ENCODE measurements around the gene OMP.
A peak's percentile ranks its signal among the peaks of the same experiment; 100 is the strongest.
"Not testable (repeated sequence)": the region's sequence is repeated elsewhere in the genome, so short reads cannot be mapped to it uniquely, and the experiment has no call there.

Gene OMP

DNA sequence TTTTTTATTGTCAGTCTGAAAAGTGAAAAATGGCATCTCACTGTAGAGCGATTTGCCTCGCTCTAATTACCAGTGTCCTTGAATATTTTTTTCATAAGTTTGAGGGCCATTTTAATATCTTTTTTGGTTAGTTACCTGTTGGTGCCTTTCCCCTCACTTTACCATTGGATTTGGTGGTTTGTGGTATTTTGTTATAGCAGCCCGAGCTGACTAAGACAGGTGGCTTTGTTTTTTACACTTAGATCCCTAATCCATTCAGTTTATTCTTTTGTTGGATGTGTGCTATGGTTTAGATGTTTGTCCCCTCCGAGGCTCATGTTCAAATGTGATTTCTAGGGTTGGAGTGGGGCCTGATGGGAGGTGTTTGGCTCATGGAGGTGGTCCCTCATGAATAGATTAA lies 42.4 kb upstream of the OMP start:
- no peak for DNase-seq

GRCh38 chr11:77061258-77061657 lies 41.4 kb upstream of the OMP start:
- not testable (repeated sequence) for H3K4me1 ChIP-seq (ENCODE audit: control insufficient read depth, insufficient read depth, low read length, poor library complexity, severe bottlenecking); DNase-seq; H3K36me3 ChIP-seq (ENCODE audit: control insufficient read depth, insufficient read depth, low read length); H3K27ac ChIP-seq (ENCODE audit: insufficient read depth, low read length, poor library complexity, severe bottlenecking); H3K27me3 ChIP-seq (replicated peaks; ENCODE audit: control insufficient read depth, insufficient read depth, low read length, poor library complexity, severe bottlenecking); H3K4me3 ChIP-seq (ENCODE audit: insufficient read depth, low read depth, low read length, poor library complexity, severe bottlenecking); H3K9me3 ChIP-seq (ENCODE audit: control insufficient read depth, low read length)

More for the DNA sequence above, 42.4 kb upstream of the OMP start:
- Histone ChIP-seq H3K9me3 (ENCODE audit: control insufficient read depth, low read length) (peaks cover 5% of the 10 kb centered on the region), H3K4me3 (ENCODE audit: insufficient read depth, low read depth, low read length, poor library complexity, severe bottlenecking) (no peak overlapping the region), H3K4me1 (ENCODE audit: control insufficient read depth, insufficient read depth, low read length, poor library complexity, severe bottlenecking) (no peaks in the 10 kb centered on the region), H3K36me3 (ENCODE audit: control insufficient read depth, insufficient read depth, low read length) (no peaks in the 10 kb centered on the region), H3K27me3 (replicated peaks; ENCODE audit: control insufficient read depth, insufficient read depth, low read length, poor library complexity, severe bottlenecking) (no peaks in the 10 kb centered on the region), H3K27ac (ENCODE audit: insufficient read depth, low read length, poor library complexity, severe bottlenecking) (no peak overlapping the region)

GRCh38 chr11:77062924-77063323 lies 39.7 kb upstream of the OMP start:
- H3K27me3 ChIP-seq (replicated peaks; ENCODE audit: control insufficient read depth, insufficient read depth, low read length, poor library complexity, severe bottlenecking), result no peaks in the 10 kb centered on the region
- H3K36me3 ChIP-seq (ENCODE audit: control insufficient read depth, insufficient read depth, low read length), result no peaks in the 10 kb centered on the region
- no peak overlapping the region for H3K27ac ChIP-seq (ENCODE audit: insufficient read depth, low read length, poor library complexity, severe bottlenecking)
- peaks cover 10% of the 10 kb centered on the region for H3K4me1 ChIP-seq (ENCODE audit: control insufficient read depth, insufficient read depth, low read length, poor library complexity, severe bottlenecking)
- no peak overlapping the region for H3K4me3 ChIP-seq (ENCODE audit: insufficient read depth, low read depth, low read length, poor library complexity, severe bottlenecking)
- H3K9me3 ChIP-seq (ENCODE audit: control insufficient read depth, low read length), result no peaks in the 10 kb centered on the region
- DNase-seq, result no peak

DNA sequence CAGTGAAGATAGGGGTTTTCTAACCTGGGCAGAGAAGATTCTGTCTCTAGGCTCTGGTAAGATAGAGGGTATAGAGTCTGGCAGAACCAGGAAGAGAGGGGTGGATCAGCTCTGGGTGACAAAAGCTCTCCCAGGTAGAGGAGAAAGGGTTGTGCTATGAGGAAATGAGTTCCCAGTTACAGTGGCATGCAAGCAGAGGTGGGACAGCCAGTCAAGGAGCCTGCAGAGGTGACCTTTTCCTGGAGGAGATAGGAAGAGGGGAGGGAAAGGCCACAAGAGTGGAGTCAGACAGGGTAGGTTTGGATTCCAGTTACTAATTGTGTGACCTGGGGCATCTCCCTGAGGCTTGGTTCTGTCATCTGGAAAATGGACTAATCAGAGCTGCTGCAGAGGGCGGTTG lies 39.2 kb upstream of the OMP start:
- peaks cover 10% of the 10 kb centered on the region for H3K4me1 ChIP-seq (ENCODE audit: control insufficient read depth, insufficient read depth, low read length, poor library complexity, severe bottlenecking)

GRCh38 chr11:77063861-77064260 lies 38.8 kb upstream of the OMP start:
- H3K9me3 ChIP-seq (ENCODE audit: control insufficient read depth, low read length), result no peaks in the 10 kb centered on the region
- H3K27ac ChIP-seq (ENCODE audit: insufficient read depth, low read length, poor library complexity, severe bottlenecking), result no peak overlapping the region
- no peak for DNase-seq
- H3K4me3 ChIP-seq (ENCODE audit: insufficient read depth, low read depth, low read length, poor library complexity, severe bottlenecking), result no peak overlapping the region
- no peaks in the 10 kb centered on the region for H3K27me3 ChIP-seq (replicated peaks; ENCODE audit: control insufficient read depth, insufficient read depth, low read length, poor library complexity, severe bottlenecking)
- peaks cover 10% of the 10 kb centered on the region for H3K4me1 ChIP-seq (ENCODE audit: control insufficient read depth, insufficient read depth, low read length, poor library complexity, severe bottlenecking)
- no peaks in the 10 kb centered on the region for H3K36me3 ChIP-seq (ENCODE audit: control insufficient read depth, insufficient read depth, low read length)

More for the DNA sequence above, 39.2 kb upstream of the OMP start:
- no peaks in the 10 kb centered on the region for H3K27me3 ChIP-seq (replicated peaks; ENCODE audit: control insufficient read depth, insufficient read depth, low read length, poor library complexity, severe bottlenecking)
- H3K36me3 ChIP-seq (ENCODE audit: control insufficient read depth, insufficient read depth, low read length), result no peaks in the 10 kb centered on the region
- DNase-seq, result no peak
- H3K4me3 ChIP-seq (ENCODE audit: insufficient read depth, low read depth, low read length, poor library complexity, severe bottlenecking), result no peak overlapping the region
- no peaks in the 10 kb centered on the region for H3K9me3 ChIP-seq (ENCODE audit: control insufficient read depth, low read length)
- H3K27ac ChIP-seq (ENCODE audit: insufficient read depth, low read length, poor library complexity, severe bottlenecking), result no peak overlapping the region

DNA sequence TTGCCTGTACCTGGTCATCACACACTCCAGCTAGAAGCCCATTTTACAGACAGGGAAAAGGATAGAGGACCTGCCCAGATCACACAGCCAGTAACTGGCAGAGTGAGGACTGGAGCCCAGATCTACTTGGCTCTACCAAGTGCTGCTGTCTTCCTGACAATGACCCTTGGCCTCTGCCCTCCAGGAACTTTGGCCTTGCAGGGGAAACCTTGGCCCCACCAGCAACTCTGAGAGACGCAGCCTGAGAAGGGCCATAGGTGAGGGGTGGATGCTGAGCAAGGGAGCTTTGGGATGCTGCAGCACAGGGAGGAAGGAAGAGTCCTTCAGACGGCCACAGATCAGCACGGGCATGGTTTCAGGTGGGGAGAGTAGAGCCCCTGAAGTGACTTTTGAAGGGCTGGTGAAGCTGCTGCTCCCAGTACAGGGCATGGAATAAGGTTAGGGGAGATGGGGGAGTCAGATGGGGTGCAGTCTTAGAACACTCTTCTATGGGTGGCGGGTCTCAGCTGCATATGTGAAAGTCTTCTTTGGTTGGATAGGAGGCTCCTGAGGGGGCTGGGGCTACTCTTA lies 37.9 kb upstream of the OMP start:
- no peak for DNase-seq
- no peaks in the 10 kb centered on the region for H3K27me3 ChIP-seq (replicated peaks; ENCODE audit: control insufficient read depth, insufficient read depth, low read length, poor library complexity, severe bottlenecking)
- H3K4me1 ChIP-seq (ENCODE audit: control insufficient read depth, insufficient read depth, low read length, poor library complexity, severe bottlenecking), result peaks cover 10% of the 10 kb centered on the region
- no peak overlapping the region for H3K27ac ChIP-seq (ENCODE audit: insufficient read depth, low read length, poor library complexity, severe bottlenecking)
- H3K9me3 ChIP-seq (ENCODE audit: control insufficient read depth, low read length), result no peaks in the 10 kb centered on the region
- H3K4me3 ChIP-seq (ENCODE audit: insufficient read depth, low read depth, low read length, poor library complexity, severe bottlenecking), result no peak overlapping the region
- no peaks in the 10 kb centered on the region for H3K36me3 ChIP-seq (ENCODE audit: control insufficient read depth, insufficient read depth, low read length)

DNA sequence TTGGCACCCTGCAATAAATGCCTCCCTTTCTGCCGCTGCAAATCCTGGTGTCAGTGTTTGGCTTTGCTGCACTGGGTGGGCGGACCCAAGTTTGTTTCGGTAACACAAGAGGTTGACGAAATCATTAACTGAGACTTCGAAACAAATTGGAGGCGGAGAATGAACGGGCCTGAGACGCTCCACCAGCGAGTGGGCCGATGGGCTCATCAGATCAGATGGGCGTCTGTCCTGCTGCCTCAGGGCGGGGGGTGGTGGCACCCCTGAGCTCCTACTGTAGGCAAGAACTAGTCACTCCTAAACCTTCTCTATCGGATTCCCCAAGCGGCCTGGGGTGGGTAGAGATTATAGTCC lies 36.8 kb upstream of the OMP start:
- peaks cover 10% of the 10 kb centered on the region for H3K4me1 ChIP-seq (ENCODE audit: control insufficient read depth, insufficient read depth, low read length, poor library complexity, severe bottlenecking)
- no peak for DNase-seq
- no peak overlapping the region for H3K27ac ChIP-seq (ENCODE audit: insufficient read depth, low read length, poor library complexity, severe bottlenecking)
- peak overlapping the region; percentile 72 for H3K4me3 ChIP-seq (ENCODE audit: insufficient read depth, low read depth, low read length, poor library complexity, severe bottlenecking)
- no peaks in the 10 kb centered on the region for H3K9me3 ChIP-seq (ENCODE audit: control insufficient read depth, low read length)
- H3K36me3 ChIP-seq (ENCODE audit: control insufficient read depth, insufficient read depth, low read length), result no peaks in the 10 kb centered on the region
- no peaks in the 10 kb centered on the region for H3K27me3 ChIP-seq (replicated peaks; ENCODE audit: control insufficient read depth, insufficient read depth, low read length, poor library complexity, severe bottlenecking)

DNA sequence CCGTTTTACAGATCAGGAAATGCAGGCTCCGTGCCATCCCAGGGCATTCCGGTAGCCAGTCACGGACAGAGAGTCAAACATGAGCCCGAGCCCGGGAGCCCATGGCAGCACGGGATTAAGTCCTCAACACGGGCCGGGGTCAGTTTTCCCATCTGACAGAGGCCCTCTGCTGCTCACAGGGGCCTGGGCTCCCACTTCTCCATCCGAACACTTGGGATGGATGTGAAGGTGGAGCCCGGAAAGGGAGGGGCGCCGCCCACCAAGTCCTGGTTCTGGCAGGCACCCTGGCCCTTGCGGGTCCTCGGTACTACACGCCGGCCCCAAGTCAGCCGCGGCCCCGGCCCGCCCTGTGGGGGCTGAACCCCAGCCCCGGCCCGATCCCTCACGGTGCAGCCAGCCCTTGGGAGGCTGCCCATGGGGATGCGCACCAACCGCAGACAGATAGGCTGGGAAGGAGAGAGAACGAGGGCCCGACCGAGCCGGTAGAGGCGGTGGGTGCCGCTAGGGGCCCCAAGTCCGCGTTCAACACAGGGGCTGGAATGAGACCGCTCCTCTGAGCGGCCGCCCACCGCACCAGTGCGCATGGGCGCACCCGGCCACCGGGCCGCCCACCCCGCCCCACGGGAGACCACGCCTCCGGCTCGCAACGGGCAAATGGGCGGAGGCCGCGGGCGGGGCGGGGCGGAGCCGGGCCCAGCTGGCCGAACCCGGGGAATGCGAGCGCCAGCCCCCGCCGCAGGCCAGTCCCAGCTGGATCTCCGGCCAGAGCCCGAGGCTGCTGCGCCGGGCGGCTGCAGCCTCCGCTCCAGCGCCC lies 36.2 kb upstream of the OMP start, which contains the start of gene CAPN5:
Gene CAPN5 (plus strand): TSS at position 743 of the 814 bp plus-strand sequence. CDS start 17,916 bp downstream, outside the sequence.
- no peaks in the 10 kb centered on the region for H3K36me3 ChIP-seq (ENCODE audit: control insufficient read depth, insufficient read depth, low read length)
- no peaks in the 10 kb centered on the region for H3K27me3 ChIP-seq (replicated peaks; ENCODE audit: control insufficient read depth, insufficient read depth, low read length, poor library complexity, severe bottlenecking)
- peak; percentile 78 to 80 (median 78) for DNase-seq
- H3K4me1 ChIP-seq (ENCODE audit: control insufficient read depth, insufficient read depth, low read length, poor library complexity, severe bottlenecking), result peaks cover 10% of the 10 kb centered on the region
- H3K27ac ChIP-seq (ENCODE audit: insufficient read depth, low read length, poor library complexity, severe bottlenecking), result peak within 1 kb of the TSS; percentile 51
- H3K4me3 ChIP-seq (ENCODE audit: insufficient read depth, low read depth, low read length, poor library complexity, severe bottlenecking), result peak within 1 kb of the TSS; percentile 72
- H3K9me3 ChIP-seq (ENCODE audit: control insufficient read depth, low read length), result no peaks in the 10 kb centered on the region

DNA sequence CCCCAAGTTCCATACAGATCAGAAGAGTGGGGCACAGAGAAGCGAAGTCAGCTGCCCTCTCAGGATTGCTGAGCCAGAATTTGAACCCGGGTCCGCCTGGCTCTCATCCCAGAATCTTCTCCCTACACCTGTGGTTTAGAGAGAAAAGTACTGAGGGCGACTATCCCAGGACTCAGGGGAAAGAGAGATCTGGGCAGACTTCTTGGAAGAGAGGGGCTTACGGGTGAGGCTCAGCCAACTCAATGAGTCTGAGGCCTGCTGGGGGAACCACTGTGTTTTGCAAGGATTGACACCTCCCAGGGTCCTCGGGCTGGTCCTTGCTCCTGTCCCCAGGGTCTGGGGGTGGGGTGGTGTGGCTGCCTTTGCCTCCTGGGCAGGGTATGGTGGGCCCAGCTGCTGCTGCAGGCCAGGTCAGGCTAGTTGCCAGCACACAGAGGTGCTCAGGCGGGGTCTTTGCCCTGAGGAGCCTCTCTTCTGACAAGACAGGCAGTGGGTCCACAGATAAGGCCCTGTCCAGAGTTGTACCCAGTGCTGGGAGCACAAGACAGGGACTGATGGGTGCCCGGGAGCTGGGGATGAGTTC lies 34.7 kb upstream of the OMP start:
- Histone ChIP-seq H3K36me3 (ENCODE audit: control insufficient read depth, insufficient read depth, low read length) (no peaks in the 10 kb centered on the region), H3K9me3 (ENCODE audit: control insufficient read depth, low read length) (no peaks in the 10 kb centered on the region), H3K4me3 (ENCODE audit: insufficient read depth, low read depth, low read length, poor library complexity, severe bottlenecking) (no peak overlapping the region), H3K4me1 (ENCODE audit: control insufficient read depth, insufficient read depth, low read length, poor library complexity, severe bottlenecking) (peaks cover 10% of the 10 kb centered on the region), H3K27me3 (replicated peaks; ENCODE audit: control insufficient read depth, insufficient read depth, low read length, poor library complexity, severe bottlenecking) (no peaks in the 10 kb centered on the region), H3K27ac (ENCODE audit: insufficient read depth, low read length, poor library complexity, severe bottlenecking) (no peak overlapping the region)
- DNase-seq, result no peak
